Hepatocyte (in vitro differentiated cells): Measurements from ENCODE around the gene SLC31A2.

Experiments
- CTCF ChIP-seq: fragments of 200-600 bp; sonication (generic); IDR thresholded peaks from 2 replicates; pipeline ENCODE4 v1.5.1; 2016; ENCODE audit warnings: antibody characterized with exemption, mild to moderate bottlenecking; ENCODE audit not compliant: poor library complexity
- EZH2 ChIP-seq: fragments of 200-600 bp; sonication (generic); IDR thresholded peaks from 2 replicates; pipeline ENCODE4 v1.6.1; 2016; ENCODE audit warnings: antibody characterized with exemption, mild to moderate bottlenecking, borderline replicate concordance
- EZH2phosphoT487 ChIP-seq: fragments of 200-600 bp; sonication (generic); IDR thresholded peaks from one replicate; pipeline ENCODE4 v1.6.1; 2018; ENCODE audit warnings: antibody characterized with exemption, mild to moderate bottlenecking, low read depth, moderate library complexity; ENCODE audit not compliant: unreplicated experiment, severe bottlenecking

GRCh38 chr9:113187929-113188595 lies 37.3 kb downstream of the SLC31A2 start:
- TF ChIP-seq CTCF (no peak), EZH2 (no peak), EZH2phosphoT487 (no peak)
